T-helper 1 cell treated with Interleukin-12 subunit alpha and Interleukin-12 subunit beta and Interleukin-4 antibody, amounts not matched to agents 30 μg/mL and 1 μg/mL, for 36 hours (primary cell): ENCODE data around the gene FARP1.

Source experiments
- H3K27ac Mint-ChIP-seq: one replicate; pipeline ENCODE4 v1.8.0; 2021; ENCODE audit warnings: mild to moderate bottlenecking, mixed read lengths
- H3K27me3 Mint-ChIP-seq: one replicate; pipeline ENCODE4 v1.8.0; 2021; ENCODE audit warnings: low read depth, mixed read lengths
- H3K36me3 Mint-ChIP-seq: one replicate; pipeline ENCODE4 v1.8.0; 2021; ENCODE audit warnings: low read depth, mixed read lengths
- H3K4me1 Mint-ChIP-seq: one replicate; pipeline ENCODE4 v1.8.0; 2021; ENCODE audit warnings: low read depth, mixed read lengths
- H3K4me3 Mint-ChIP-seq: one replicate; pipeline ENCODE4 v1.8.0; 2021; ENCODE audit warnings: mild to moderate bottlenecking, moderate library complexity, mixed read lengths
- H3K9me3 Mint-ChIP-seq: one replicate; pipeline ENCODE4 v1.8.0; 2021; ENCODE audit warnings: mixed read lengths

FARP1 gene

DNA sequence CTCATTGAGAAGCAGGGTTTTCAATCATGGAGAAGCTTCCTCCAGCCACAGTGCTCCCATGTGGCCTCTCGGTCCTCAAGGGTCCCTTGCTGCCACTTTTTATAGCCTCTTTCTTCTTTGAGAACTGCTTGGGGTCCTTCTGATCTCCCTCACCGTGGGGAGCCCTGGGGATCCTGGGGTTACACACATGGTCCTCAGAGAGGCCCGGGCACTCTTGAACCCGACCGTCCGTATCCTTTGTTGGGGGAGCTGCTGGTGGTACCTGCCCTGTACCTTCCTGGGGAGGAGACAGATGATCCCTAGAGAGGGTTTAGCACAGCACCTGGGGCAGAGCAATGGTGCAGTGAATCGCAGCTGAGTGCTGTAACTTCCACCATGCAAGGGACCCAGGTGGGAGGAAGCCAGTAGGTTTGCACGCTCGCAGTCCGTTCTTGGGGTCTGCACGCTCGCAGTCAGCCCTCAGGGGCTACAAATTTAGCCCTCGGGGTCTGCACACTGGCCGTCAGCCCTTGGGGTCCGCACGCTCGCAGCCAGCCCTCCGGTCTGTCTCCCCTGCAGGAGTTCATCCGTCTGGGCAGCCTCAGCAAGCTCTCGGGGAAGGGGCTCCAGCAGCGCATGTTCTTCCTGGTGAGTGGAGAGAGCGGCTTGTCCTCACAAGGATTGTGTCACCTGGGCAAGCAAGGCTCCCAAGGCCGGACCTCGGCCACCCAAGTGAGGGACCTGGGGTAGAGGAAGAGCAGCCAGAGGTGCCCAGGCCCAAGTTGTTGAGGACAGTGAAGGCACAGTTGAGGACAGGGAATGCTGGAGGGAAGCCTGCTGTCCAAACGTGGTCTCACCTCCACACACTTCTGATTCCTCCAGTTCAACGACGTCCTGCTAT lies 295.6 kb downstream of the FARP1 start:
- Mint-ChIP-seq H3K27ac (no peak overlapping the region), H3K4me3 (no peak overlapping the region), H3K36me3 (no peaks in the 10 kb centered on the region), H3K27me3 (no peaks in the 10 kb centered on the region), H3K9me3 (no peaks in the 10 kb centered on the region), H3K4me1 (no peaks in the 10 kb centered on the region)

DNA sequence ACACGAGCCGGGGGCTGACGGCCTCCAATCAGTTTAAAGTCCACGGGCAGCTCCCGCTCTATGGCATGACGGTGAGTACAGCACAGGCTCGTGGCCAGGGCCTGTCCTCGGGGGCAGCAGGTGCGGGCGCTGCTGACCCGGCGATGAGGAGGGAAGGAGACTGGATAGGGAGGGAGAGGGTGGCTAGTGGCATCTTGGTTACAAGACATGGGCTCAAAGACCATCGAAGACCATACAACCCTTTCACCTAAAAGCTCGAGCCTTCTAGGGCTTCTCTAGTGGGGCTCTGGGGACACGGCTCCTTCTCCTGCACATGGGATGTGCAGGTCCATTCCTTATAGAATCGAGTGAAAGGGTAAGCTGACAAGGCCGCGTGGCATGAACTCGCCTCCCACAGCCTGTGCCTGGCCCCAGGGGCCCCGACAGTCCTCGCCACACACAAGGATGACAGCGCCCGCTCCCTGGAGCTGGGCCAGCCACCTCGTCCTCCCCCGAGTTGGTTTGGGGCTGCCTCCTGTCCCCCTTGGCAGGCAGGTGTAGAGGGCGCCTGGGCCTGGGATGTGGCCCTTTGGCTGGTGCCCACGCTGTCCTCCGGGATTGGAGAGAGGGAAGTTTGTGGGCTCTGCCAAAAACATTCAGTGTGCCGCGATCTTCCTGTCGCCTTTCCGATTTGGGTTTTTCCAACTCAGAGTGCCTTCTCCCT lies 296.4 kb downstream of the FARP1 start:
- no peak overlapping the region for H3K4me3 Mint-ChIP-seq
- H3K36me3 Mint-ChIP-seq = no peaks in the 10 kb centered on the region
- H3K27ac Mint-ChIP-seq = no peak overlapping the region

DNA sequence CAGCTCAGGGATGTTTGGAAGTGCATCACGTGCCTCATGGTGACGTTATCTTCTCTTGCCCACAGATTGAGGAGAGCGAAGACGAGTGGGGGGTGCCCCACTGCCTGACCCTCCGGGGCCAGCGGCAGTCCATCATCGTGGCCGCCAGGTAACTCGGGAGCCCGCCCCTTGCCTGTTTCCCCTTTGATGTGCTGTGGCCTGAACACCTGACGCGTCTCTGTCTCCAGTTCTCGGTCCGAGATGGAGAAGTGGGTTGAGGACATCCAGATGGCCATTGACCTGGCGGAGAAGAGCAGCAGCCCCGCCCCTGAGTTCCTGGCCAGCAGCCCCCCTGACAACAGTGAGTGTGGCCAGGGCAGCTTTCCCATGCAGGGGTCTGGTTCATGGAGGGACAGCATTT lies 297.0 kb downstream of the FARP1 start:
- Mint-ChIP-seq H3K4me3 (no peak overlapping the region), H3K4me1 (no peaks in the 10 kb centered on the region), H3K9me3 (no peaks in the 10 kb centered on the region), H3K27ac (no peak overlapping the region), H3K27me3 (no peaks in the 10 kb centered on the region), H3K36me3 (no peaks in the 10 kb centered on the region)

More for the DNA sequence above, 296.4 kb downstream of the FARP1 start:
- Mint-ChIP-seq H3K4me1 (no peaks in the 10 kb centered on the region), H3K9me3 (no peaks in the 10 kb centered on the region), H3K27me3 (no peaks in the 10 kb centered on the region)

DNA sequence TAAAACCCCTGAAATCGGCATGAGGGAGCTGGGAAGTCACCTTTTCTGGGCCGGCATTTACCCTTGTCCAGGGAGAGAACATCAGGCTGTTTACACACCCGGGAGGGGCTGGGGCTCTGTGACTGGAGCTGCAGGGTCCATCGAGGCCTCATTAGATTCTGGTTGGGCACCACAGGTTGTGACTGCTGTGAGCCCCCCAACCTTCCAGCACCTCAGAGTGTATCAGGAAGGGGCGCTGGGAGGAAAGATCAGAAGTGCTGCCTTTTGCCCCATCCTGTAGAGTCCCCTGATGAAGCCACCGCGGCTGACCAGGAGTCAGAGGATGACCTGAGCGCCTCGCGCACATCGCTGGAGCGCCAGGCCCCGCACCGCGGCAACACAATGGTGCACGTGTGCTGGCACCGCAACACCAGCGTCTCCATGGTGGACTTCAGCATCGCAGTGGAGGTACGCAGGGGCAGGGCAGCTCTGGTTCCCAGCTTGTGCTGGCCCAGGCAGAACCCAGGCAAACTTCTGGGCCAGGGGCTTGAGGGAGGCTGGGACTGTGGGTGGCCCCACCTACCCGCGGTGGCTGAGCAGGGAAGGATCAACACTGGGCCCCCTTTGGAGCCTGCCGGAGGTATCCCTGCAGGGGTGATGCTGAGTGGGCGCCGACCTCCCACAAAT lies 297.6 kb downstream of the FARP1 start:
- Mint-ChIP-seq H3K27ac (no peak overlapping the region), H3K27me3 (no peaks in the 10 kb centered on the region), H3K36me3 (no peaks in the 10 kb centered on the region), H3K9me3 (no peaks in the 10 kb centered on the region), H3K4me1 (peaks cover 4% of the 10 kb centered on the region), H3K4me3 (no peak overlapping the region)

- H3K9me3 Mint-ChIP-seq = no peaks in the 10 kb centered on the region
- no peak overlapping the region for H3K27ac Mint-ChIP-seq
- H3K27me3 Mint-ChIP-seq = no peaks in the 10 kb centered on the region
- peaks cover 6% of the 10 kb centered on the region for H3K4me1 Mint-ChIP-seq
- H3K36me3 Mint-ChIP-seq = no peaks in the 10 kb centered on the region
- H3K4me3 Mint-ChIP-seq = no peak overlapping the region
Observed at GRCh38 chr13:98441056-98441676, 298.3 kb downstream of the FARP1 start.

- peaks cover 6% of the 10 kb centered on the region for H3K36me3 Mint-ChIP-seq
- no peak overlapping the region for H3K4me3 Mint-ChIP-seq
- H3K27me3 Mint-ChIP-seq = no peaks in the 10 kb centered on the region
- no peak overlapping the region for H3K27ac Mint-ChIP-seq
- no peaks in the 10 kb centered on the region for H3K9me3 Mint-ChIP-seq
- peaks cover 6% of the 10 kb centered on the region for H3K4me1 Mint-ChIP-seq
Observed at GRCh38 chr13:98442391-98443230, 299.7 kb downstream of the FARP1 start.

DNA sequence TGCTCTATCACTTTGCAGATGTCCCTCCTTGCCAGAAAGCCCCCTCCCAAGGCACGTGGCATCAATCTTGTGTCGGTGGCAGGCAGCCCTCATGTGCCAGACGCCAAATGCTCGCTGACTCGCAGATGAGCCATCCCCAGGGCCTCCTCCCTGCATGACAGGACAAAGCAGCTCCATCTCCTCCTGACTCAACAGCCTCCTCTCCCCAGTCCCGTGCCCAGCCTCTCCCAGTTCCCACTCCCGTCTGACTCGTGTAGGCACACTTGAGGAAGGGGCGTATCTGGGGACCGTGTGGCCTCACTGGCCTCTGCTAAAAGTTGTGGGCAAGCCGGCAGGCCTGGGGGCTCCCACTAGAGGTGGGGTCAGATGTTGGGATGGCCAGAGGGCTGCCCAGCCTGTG lies 300.4 kb downstream of the FARP1 start:
- H3K36me3 Mint-ChIP-seq = peaks cover 8% of the 10 kb centered on the region
- H3K9me3 Mint-ChIP-seq = no peaks in the 10 kb centered on the region
- no peak overlapping the region for H3K4me3 Mint-ChIP-seq
- H3K4me1 Mint-ChIP-seq = peaks cover 6% of the 10 kb centered on the region
- no peaks in the 10 kb centered on the region for H3K27me3 Mint-ChIP-seq
- H3K27ac Mint-ChIP-seq = no peak overlapping the region

- Mint-ChIP-seq H3K4me1 (peaks cover 6% of the 10 kb centered on the region), H3K27me3 (no peaks in the 10 kb centered on the region), H3K27ac (peak overlapping the region; percentile 15), H3K36me3 (peaks cover 8% of the 10 kb centered on the region), H3K4me3 (no peak overlapping the region), H3K9me3 (no peaks in the 10 kb centered on the region)
Observed at GRCh38 chr13:98443800-98444325, 301.0 kb downstream of the FARP1 start.

DNA sequence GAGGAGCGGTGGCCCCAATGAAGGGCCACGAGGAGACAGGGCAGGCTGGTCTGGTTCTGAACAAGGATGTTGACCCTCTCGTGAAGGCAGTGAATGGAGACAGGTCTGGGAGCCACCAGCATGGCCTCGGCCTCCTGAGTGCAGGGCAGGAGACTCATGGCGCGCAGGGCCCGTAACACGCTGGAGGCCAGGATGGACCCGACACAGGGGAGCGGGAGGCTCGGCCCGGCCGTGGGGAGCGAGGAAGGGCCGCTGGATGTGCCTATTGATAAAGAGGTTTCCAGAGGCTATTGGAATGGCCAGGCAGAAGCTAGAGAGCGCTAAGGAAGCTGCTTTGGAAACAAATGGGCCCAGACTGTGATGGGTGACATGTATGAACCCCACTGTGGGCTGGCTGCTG lies 301.5 kb downstream of the FARP1 start:
- H3K4me1 Mint-ChIP-seq = peaks cover 6% of the 10 kb centered on the region
- no peak overlapping the region for H3K4me3 Mint-ChIP-seq
- H3K27ac Mint-ChIP-seq = no peak overlapping the region
- no peaks in the 10 kb centered on the region for H3K27me3 Mint-ChIP-seq
- peaks cover 11% of the 10 kb centered on the region for H3K36me3 Mint-ChIP-seq
- H3K9me3 Mint-ChIP-seq = no peaks in the 10 kb centered on the region

DNA sequence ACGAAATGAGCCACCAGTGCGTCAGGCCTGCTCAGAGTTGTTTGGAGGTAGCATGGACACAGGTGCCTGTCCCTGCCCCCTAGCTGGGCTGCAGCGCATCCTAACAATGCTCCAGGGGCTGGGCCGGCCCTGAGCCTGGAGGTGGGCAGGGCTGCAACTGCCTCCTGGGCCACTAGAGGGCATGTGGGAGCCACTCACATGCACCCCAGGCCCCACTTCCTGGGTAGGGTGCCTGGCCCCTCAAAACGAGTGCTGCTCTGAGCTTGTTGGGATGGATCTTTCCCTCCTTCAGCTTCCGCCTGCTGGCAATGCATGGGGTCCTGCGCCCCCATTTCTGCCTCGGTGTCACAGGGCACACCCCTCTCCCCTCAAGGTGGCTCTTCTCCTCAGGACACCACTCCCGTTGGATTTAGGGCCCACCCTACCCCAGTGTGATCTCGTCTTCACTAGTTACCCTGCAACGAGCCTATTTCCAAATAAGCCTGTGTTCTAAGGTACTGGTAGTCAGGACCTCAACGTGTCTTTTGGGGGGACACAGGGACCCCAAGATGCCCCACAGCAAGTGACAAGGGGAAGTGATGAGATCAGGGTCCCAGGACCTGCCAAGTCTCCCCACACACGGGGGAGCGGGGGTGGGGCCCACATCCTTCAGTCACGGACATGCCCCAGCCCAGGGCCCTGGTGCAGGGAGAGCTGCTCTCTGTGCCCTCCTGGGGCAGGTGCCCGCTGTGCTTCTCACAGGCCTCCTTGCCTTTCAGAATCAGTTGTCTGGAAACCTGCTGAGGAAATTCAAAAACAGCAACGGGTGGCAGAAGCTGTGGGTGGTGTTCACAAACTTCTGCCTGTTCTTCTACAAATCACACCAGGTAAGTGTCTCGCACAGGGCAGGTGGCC lies 302.7 kb downstream of the FARP1 start:
- no peaks in the 10 kb centered on the region for H3K9me3 Mint-ChIP-seq
- peaks cover 12% of the 10 kb centered on the region for H3K36me3 Mint-ChIP-seq
- peak overlapping the region; percentile 46 for H3K27ac Mint-ChIP-seq
- no peak overlapping the region for H3K4me3 Mint-ChIP-seq
- no peaks in the 10 kb centered on the region for H3K27me3 Mint-ChIP-seq
- H3K4me1 Mint-ChIP-seq = peaks cover 6% of the 10 kb centered on the region

DNA sequence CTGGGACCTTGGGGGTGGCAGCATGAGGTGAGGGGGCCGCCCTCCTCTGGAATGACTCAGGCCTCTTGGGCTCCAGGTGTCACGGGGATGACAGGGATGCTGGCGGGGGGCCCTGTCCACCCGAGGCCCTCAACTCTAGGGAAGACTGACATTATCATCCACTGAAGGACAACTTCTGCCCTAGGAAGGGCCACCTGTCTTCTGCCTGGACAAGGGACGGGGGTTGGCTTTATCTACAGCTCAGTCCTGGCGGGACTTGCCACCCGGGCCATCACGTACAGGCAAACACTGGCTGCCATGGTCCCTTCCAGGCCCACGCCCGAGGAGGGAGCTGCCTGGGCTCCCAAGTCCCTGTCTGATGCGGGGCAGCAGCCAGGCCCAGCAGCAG lies 303.3 kb downstream of the FARP1 start:
- H3K27ac Mint-ChIP-seq = peak overlapping the region; percentile 45
- H3K4me1 Mint-ChIP-seq = peaks cover 11% of the 10 kb centered on the region
- peaks cover 12% of the 10 kb centered on the region for H3K36me3 Mint-ChIP-seq
- no peak overlapping the region for H3K4me3 Mint-ChIP-seq
- H3K9me3 Mint-ChIP-seq = no peaks in the 10 kb centered on the region
- H3K27me3 Mint-ChIP-seq = no peaks in the 10 kb centered on the region

DNA sequence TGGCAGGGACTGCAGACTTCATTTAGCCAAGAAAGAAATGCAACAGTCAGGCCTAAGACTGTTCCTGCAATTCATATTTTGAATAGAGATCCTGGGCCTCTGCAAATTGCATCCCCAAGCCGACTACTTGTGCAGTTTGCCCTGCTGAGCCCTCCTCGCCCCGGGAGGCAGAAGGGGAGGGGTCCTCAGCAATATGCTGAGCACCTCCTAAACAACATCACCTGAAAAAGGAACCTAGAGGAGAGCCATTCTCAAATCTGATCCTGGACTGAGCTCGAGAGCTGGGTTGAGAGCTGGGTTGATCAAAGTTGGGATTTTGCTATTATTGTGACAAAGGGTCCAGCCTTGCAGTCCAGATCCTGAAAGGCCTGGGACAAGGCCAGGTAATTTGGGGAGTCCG lies 304.2 kb downstream of the FARP1 start:
- H3K4me3 Mint-ChIP-seq = no peak overlapping the region
- H3K9me3 Mint-ChIP-seq = no peaks in the 10 kb centered on the region
- H3K27ac Mint-ChIP-seq = no peak overlapping the region
- peaks cover 18% of the 10 kb centered on the region for H3K36me3 Mint-ChIP-seq
- H3K4me1 Mint-ChIP-seq = peaks cover 18% of the 10 kb centered on the region
- H3K27me3 Mint-ChIP-seq = no peaks in the 10 kb centered on the region
